PC-3 (cell line): Measurements from ENCODE around the gene DLG2.

Experiments used
- EZH2phosphoT487 ChIP-seq: fragments of 300-600 bp; sonication (generic); IDR thresholded peaks from 2 replicates; pipeline ENCODE4 v1.6.1; 2018; ENCODE audit warnings: mild to moderate bottlenecking, antibody characterized with exemption, low read length, borderline replicate concordance
- TF ChIP-seq, protein P1 (sequence below): fragments of 300-600 bp; sonication (generic); conservative IDR thresholded peaks from 2 replicates; pipeline ENCODE4 v1.5.1; 2017; ENCODE audit warnings: antibody characterized with exemption, low read depth, mild to moderate bottlenecking, low read length

DNA sequence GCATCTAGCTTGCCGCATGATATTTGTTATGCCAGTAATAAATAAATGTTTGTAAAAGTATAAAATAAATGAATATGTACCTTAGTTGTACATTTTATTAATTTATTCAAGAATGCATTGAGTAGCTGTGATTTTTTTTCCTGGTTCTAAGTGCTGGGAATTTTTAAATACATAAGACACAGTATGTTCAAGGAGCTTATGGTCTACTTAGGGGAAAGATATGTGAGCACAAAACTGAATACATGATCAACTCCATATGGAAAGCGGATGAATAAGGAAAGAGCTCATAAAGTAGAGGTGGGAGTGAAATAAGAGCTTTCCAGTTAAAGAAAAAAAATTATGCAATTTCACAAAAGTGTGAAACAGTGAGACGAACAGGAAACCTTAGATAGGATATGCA lies 1396.7 kb downstream of the DLG2 start:
- TF ChIP-seq, protein P1, sequence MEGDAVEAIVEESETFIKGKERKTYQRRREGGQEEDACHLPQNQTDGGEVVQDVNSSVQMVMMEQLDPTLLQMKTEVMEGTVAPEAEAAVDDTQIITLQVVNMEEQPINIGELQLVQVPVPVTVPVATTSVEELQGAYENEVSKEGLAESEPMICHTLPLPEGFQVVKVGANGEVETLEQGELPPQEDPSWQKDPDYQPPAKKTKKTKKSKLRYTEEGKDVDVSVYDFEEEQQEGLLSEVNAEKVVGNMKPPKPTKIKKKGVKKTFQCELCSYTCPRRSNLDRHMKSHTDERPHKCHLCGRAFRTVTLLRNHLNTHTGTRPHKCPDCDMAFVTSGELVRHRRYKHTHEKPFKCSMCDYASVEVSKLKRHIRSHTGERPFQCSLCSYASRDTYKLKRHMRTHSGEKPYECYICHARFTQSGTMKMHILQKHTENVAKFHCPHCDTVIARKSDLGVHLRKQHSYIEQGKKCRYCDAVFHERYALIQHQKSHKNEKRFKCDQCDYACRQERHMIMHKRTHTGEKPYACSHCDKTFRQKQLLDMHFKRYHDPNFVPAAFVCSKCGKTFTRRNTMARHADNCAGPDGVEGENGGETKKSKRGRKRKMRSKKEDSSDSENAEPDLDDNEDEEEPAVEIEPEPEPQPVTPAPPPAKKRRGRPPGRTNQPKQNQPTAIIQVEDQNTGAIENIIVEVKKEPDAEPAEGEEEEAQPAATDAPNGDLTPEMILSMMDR: no peak
- no peak for TF ChIP-seq EZH2phosphoT487
